ENCODE measurements around the gene RPS6KA4.
"Not testable (repeated sequence)": the region's sequence is repeated elsewhere in the genome, so short reads cannot be mapped to it uniquely, and the experiment has no call there.

Gene RPS6KA4

GRCh38 chr11:64358907-64359711 is at the start of gene RPS6KA4:
Gene RPS6KA4, plus strand, starts transcription at chr11:64359162. Its CDS starts 74 bp downstream, at chr11:64359236.
- H3K27ac ChIP-seq (ENCODE audit: low read length), result no peak within 1 kb of the TSS

GRCh38 chr11:64312947-64313346 is 46.0 kb upstream of the RPS6KA4 start:
- Histone ChIP-seq H3K27me3 (ENCODE audit: control insufficient read depth, insufficient read depth, low read length) (no peaks in the 10 kb centered on the region), H3K4me3 (ENCODE audit: low read length) (no peak overlapping the region), H3K27ac (ENCODE audit: low read length) (no peak overlapping the region), H3K4me1 (ENCODE audit: control insufficient read depth, insufficient read depth, low read length) (no peaks in the 10 kb centered on the region), H3K9me3 (ENCODE audit: control insufficient read depth, insufficient read depth, low read length) (no peaks in the 10 kb centered on the region), H3K36me3 (ENCODE audit: control insufficient read depth, insufficient read depth, low read length) (peaks cover 4% of the 10 kb centered on the region)
- WGBS (ENCODE audit: insufficient coverage, insufficient read length), result no CpG with 5 or more reads among the region's 10 CpGs
- DNase-seq (ENCODE audit: low read depth, low spot score), result no peak

More at GRCh38 chr11:64358907-64359711, at the start of gene RPS6KA4:
- H3K4me1 ChIP-seq (ENCODE audit: control insufficient read depth, insufficient read depth, low read length), result peaks cover 13% of the 10 kb centered on the region
- no peak for DNase-seq (ENCODE audit: low read depth, low spot score)
- H3K9me3 ChIP-seq (ENCODE audit: control insufficient read depth, insufficient read depth, low read length), result no peaks in the 10 kb centered on the region
- H3K27me3 ChIP-seq (ENCODE audit: control insufficient read depth, insufficient read depth, low read length), result no peaks in the 10 kb centered on the region
- WGBS (ENCODE audit: insufficient coverage, insufficient read length), result no CpG with 5 or more reads among the region's 70 CpGs
- H3K36me3 ChIP-seq (ENCODE audit: control insufficient read depth, insufficient read depth, low read length), result peaks cover 3% of the 10 kb centered on the region
- H3K4me3 ChIP-seq (ENCODE audit: low read length), result peak within 1 kb of the TSS; percentile 81

- no CpG with 5 or more reads among the region's 18 CpGs for WGBS (ENCODE audit: insufficient coverage, insufficient read length)
- Histone ChIP-seq H3K27me3 (ENCODE audit: control insufficient read depth, insufficient read depth, low read length) (no peaks in the 10 kb centered on the region), H3K27ac (ENCODE audit: low read length) (no peak overlapping the region), H3K36me3 (ENCODE audit: control insufficient read depth, insufficient read depth, low read length) (peaks cover 4% of the 10 kb centered on the region), H3K9me3 (ENCODE audit: control insufficient read depth, insufficient read depth, low read length) (no peaks in the 10 kb centered on the region), H3K4me1 (ENCODE audit: control insufficient read depth, insufficient read depth, low read length) (no peaks in the 10 kb centered on the region), H3K4me3 (ENCODE audit: low read length) (no peak overlapping the region)
- no peak for DNase-seq (ENCODE audit: low read depth, low spot score)
These were observed 45.3 kb upstream of the RPS6KA4 start for GRCh38 chr11:64313491-64314145.

GRCh38 chr11:64314146-64314804 is 44.7 kb upstream of the RPS6KA4 start:
- Histone ChIP-seq H3K9me3 (ENCODE audit: control insufficient read depth, insufficient read depth, low read length) (no peaks in the 10 kb centered on the region), H3K4me3 (ENCODE audit: low read length) (no peak overlapping the region), H3K36me3 (ENCODE audit: control insufficient read depth, insufficient read depth, low read length) (peaks cover 4% of the 10 kb centered on the region), H3K27me3 (ENCODE audit: control insufficient read depth, insufficient read depth, low read length) (no peaks in the 10 kb centered on the region), H3K4me1 (ENCODE audit: control insufficient read depth, insufficient read depth, low read length) (peaks cover 3% of the 10 kb centered on the region; the same call in 1 of the 2 replicates), H3K27ac (ENCODE audit: low read length) (no peak overlapping the region)
- no CpG with 5 or more reads among the region's 19 CpGs for WGBS (ENCODE audit: insufficient coverage, insufficient read length)
- DNase-seq (ENCODE audit: low read depth, low spot score), result no peak

- peaks cover 4% of the 10 kb centered on the region for H3K36me3 ChIP-seq (ENCODE audit: control insufficient read depth, insufficient read depth, low read length)
- no peak overlapping the region for H3K27ac ChIP-seq (ENCODE audit: low read length)
- H3K27me3 ChIP-seq (ENCODE audit: control insufficient read depth, insufficient read depth, low read length), result no peaks in the 10 kb centered on the region
- no peaks in the 10 kb centered on the region for H3K9me3 ChIP-seq (ENCODE audit: control insufficient read depth, insufficient read depth, low read length)
- WGBS (ENCODE audit: insufficient coverage, insufficient read length), result no CpG with 5 or more reads among the region's 24 CpGs
- H3K4me1 ChIP-seq (ENCODE audit: control insufficient read depth, insufficient read depth, low read length), result peaks cover 3% of the 10 kb centered on the region; the same call in 1 of the 2 replicates
- DNase-seq (ENCODE audit: low read depth, low spot score), result no peak
- no peak overlapping the region for H3K4me3 ChIP-seq (ENCODE audit: low read length)
These were observed 44.0 kb upstream of the RPS6KA4 start for GRCh38 chr11:64314805-64315561.

- H3K27ac ChIP-seq (ENCODE audit: low read length), result not testable (repeated sequence)
These were observed 43.1 kb upstream of the RPS6KA4 start for GRCh38 chr11:64315667-64316526.

GRCh38 chr11:64316672-64317324 is 42.2 kb upstream of the RPS6KA4 start:
- Histone ChIP-seq H3K9me3 (ENCODE audit: control insufficient read depth, insufficient read depth, low read length) (no peaks in the 10 kb centered on the region), H3K4me1 (ENCODE audit: control insufficient read depth, insufficient read depth, low read length) (peaks cover 3% of the 10 kb centered on the region; the same call in 1 of the 2 replicates), H3K36me3 (ENCODE audit: control insufficient read depth, insufficient read depth, low read length) (peaks cover 11% of the 10 kb centered on the region), H3K4me3 (ENCODE audit: low read length) (peak overlapping the region; percentile 67; the same call in 1 of the 2 replicates), H3K27me3 (ENCODE audit: control insufficient read depth, insufficient read depth, low read length) (no peaks in the 10 kb centered on the region), H3K27ac (ENCODE audit: low read length) (no peak overlapping the region)
- WGBS (ENCODE audit: insufficient coverage, insufficient read length), result no CpG with 5 or more reads among the region's 32 CpGs
- DNase-seq (ENCODE audit: low read depth, low spot score), result no peak

More at GRCh38 chr11:64315667-64316526, 43.1 kb upstream of the RPS6KA4 start:
- not testable (repeated sequence) for DNase-seq (ENCODE audit: low read depth, low spot score); H3K36me3 ChIP-seq (ENCODE audit: control insufficient read depth, insufficient read depth, low read length); H3K4me1 ChIP-seq (ENCODE audit: control insufficient read depth, insufficient read depth, low read length); H3K9me3 ChIP-seq (ENCODE audit: control insufficient read depth, insufficient read depth, low read length); H3K27me3 ChIP-seq (ENCODE audit: control insufficient read depth, insufficient read depth, low read length); H3K4me3 ChIP-seq (ENCODE audit: low read length)
- WGBS (ENCODE audit: insufficient coverage, insufficient read length), result no CpG with 5 or more reads among the region's 25 CpGs

- Histone ChIP-seq H3K27ac (ENCODE audit: low read length) (no peak within 1 kb of the TSS), H3K36me3 (ENCODE audit: control insufficient read depth, insufficient read depth, low read length) (peaks cover 15% of the 10 kb centered on the region), H3K4me1 (ENCODE audit: control insufficient read depth, insufficient read depth, low read length) (peaks cover 3% of the 10 kb centered on the region; the same call in 1 of the 2 replicates), H3K4me3 (ENCODE audit: low read length) (peak within 1 kb of the TSS; percentile 67), H3K27me3 (ENCODE audit: control insufficient read depth, insufficient read depth, low read length) (no peaks in the 10 kb centered on the region), H3K9me3 (ENCODE audit: control insufficient read depth, insufficient read depth, low read length) (no peaks in the 10 kb centered on the region)
- no CpG with 5 or more reads among the region's 43 CpGs for WGBS (ENCODE audit: insufficient coverage, insufficient read length)
- peak; percentile 97 for DNase-seq (ENCODE audit: low read depth, low spot score)
These were observed 41.5 kb upstream of the RPS6KA4 start, which contains the start of gene TRMT112 for GRCh38 chr11:64317325-64317960. Gene TRMT112, minus strand, starts transcription at chr11:64317559. Its CDS starts 33 bp downstream, at chr11:64317526.
